ENCODE data around the gene DIAPH3.

GRCh38 chr13:59690857-59691500 is 472.7 kb downstream of the DIAPH3 start:
- no peak for TF ChIP-seq CTCF (IDR thresholded peaks at IDR 0.05)
- no peak for TF ChIP-seq POLR2A (IDR thresholded peaks at IDR 0.05)
